Mammary epithelial cell (primary cell): ENCODE measurements around the gene PDE7B.

Experiments
- CTCF ChIP-seq, 2 donors: IDR thresholded peaks in 1 of 2; conservative IDR thresholded peaks in 1 of 2; 2 replicates each; pipeline ENCODE4 v1.5.1; 2011 to 2012; ENCODE audit warnings: inconsistent platforms in 2 of 2, low read length in 2 of 2, mild to moderate bottlenecking in 2 of 2, control low read depth in 1 of 2, low read depth in 1 of 2; ENCODE audit not compliant: insufficient read depth in 1 of 2; ENCODE audit errors: extremely low read depth in 1 of 2
- EZH2 ChIP-seq: IDR thresholded peaks from 2 replicates; pipeline ENCODE4 v1.6.1; 2012; ENCODE audit warnings: low read length, inconsistent platforms, borderline replicate concordance

- TF ChIP-seq EZH2 (no peak), CTCF (conservative IDR thresholded peaks at IDR 0.05 in 1 of 2, IDR thresholded peaks at IDR 0.05 in 1 of 2; ENCODE audit: extremely low read depth in 1 of 2, insufficient read depth in 1 of 2, low read depth in 1 of 2, low read length in 2 of 2) (no peak)
These were observed 242.3 kb downstream of the PDE7B start for GRCh38 chr6:136093835-136094234.
